Activated effector memory CD4-positive, alpha-beta T cell treated with anti-CD3 and anti-CD28 coated beads, Interleukin-2, amount 50 U/mL, for 16 hours (primary cell): ENCODE data around the gene FAM222B.
"Not testable (repeated sequence)": the region's sequence is repeated elsewhere in the genome, so short reads cannot be mapped to it uniquely, and the experiment has no call there.

Source experiments
- DNase-seq: peaks from one replicate; pipeline ENCODE4 v3.0.0-alpha.2; 2020

FAM222B gene

GRCh38 chr17:28842282-28843012 lies at the start of gene FAM222B:
FAM222B (minus strand) TSS chr17:28842790; CDS start chr17:28766667, 76,123 bp downstream.
- DNase-seq = peak; percentile 95

DNA sequence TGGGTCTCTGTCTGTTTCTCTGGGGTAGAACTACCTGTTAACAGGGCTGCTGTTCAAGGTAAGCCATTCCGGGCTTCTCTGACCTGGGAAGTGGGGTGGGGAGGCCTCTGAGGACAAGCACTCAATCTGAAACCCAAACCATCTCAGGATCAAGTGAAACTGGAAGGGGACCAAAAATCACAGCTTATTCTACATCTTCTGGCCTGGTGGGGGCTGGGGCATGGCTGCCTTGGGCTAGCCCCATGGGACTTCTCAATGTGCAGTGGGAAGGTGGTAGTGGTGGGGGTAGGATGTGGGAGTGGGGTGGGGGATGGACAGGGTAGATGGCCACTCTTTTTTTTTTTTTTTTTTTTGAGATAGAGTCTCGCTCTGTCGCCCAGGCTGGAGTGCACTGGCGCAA lies 49.4 kb upstream of the FAM222B start:
- no peak for DNase-seq

DNA sequence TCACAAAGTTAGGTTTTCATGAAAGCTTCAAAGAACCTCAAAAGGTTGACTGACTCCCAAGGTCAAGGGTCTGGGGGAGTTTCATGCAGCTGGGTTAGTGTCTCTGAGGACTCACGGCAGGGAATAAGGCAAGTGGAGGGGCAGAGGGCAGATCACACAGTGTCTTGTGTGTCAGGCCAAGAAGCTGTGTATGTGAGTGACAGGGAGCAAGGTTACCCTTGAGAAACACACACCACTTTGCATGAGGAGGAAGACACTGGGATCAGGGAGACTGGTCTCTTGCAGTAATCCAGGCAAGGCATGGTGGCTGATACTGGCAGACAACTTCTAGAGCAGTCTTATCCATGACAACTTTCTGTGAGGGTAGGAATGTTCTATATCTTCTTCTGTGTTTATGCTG lies 48.6 kb upstream of the FAM222B start:
- DNase-seq = no peak

DNA sequence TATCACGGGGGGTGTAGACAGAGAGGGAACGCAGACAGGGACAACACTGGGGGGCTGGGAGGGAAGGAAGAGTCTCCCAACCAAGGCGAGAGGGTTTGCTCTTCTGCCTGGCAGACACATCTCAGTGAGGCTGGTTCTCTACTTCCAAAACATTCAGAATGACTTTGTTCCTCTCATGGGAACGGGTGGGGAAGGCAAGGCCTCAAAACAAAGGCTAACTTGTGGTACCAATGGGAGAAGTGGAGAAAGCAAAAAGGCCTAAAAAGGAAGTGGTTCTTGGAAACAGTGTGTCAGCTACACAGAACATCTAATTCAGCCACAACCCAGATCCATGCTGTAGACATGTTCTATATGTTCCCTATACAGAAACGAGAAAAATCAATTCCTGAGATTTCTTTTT lies 47.4 kb upstream of the FAM222B start:
- DNase-seq = no peak

GRCh38 chr17:28888832-28889231 lies 46.2 kb upstream of the FAM222B start:
- no peak for DNase-seq

GRCh38 chr17:28887871-28888471 lies 45.4 kb upstream of the FAM222B start:
- no peak for DNase-seq

DNA sequence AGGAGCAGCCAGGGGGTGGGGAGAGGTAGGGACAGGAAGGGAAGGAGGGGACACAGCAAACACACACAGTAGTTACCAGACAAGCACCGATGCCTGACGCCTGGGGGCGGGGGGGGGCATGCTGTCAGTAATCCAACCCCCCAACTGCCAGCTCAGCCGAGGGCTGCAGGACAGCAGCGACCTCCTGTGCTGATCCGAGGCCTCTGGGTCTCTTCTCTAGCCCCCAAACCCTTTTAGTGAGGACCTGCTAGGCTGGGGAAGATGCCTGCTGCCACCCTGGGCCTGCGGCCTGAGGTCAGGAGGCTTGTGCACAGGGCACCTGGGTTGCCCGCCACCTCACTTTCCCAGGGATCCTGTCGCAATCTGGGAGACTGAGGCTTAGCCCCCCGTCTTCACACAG lies 43.4 kb upstream of the FAM222B start:
- DNase-seq = no peak

DNA sequence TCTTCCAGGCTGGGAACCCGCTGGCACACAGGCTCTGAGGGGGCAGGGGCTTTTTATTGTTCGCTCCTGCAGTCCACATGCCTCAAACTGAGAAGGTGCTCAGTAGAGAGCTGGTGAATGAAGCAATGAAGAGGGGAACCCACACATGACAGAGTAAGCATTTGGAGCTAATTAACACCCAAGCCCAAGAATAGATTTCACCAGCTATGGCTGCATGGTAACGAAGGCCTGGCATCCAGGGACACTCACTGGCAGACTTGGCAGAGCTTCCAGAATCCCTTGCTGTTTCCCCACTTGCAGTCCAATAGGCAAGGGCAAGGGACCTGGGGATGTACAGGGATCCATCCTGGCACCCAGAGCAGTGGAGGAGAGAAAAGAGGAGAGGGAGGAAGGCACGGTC lies 42.8 kb upstream of the FAM222B start:
- no peak for DNase-seq

DNA sequence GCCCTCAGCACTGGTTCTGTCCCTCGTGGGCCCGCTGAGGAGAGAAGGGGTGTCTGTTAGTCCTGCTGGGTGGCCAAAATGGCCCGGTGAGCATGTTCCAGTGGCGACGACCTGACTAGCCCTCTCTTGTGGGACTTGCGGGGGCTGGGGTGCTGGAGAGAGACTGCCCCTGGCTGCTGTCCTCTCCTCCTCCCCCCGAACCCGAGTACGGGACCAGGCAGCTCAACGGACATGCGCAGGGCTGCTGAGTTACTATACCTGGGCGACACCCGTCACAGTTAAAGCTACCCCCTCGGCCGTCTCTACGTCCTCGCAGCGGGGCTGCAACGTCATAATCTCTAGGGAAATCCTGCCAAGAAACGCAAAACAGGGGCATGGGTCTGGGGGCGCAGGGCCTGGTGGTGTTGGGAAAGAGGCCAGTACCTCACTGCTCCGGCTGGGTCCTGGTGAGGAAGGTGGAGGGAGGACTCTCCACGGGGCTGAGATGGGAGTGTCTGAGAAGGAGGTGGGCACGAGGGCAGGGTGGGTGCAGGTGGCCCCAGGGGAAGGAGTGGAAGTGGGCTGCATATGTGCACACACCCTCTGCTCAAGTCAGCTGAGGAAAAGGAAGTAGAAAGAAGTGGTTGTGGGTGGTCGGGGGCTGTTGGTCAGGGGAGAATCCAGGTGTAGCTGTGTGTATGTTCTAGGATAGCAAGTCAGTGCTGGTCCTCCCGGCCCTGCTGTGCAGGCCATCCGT lies 41.5 kb upstream of the FAM222B start:
- no peak for DNase-seq

GRCh38 chr17:28882154-28882895 lies 39.7 kb upstream of the FAM222B start:
- no peak for DNase-seq

GRCh38 chr17:28881533-28882056 lies 39.0 kb upstream of the FAM222B start:
- DNase-seq = no peak

DNA sequence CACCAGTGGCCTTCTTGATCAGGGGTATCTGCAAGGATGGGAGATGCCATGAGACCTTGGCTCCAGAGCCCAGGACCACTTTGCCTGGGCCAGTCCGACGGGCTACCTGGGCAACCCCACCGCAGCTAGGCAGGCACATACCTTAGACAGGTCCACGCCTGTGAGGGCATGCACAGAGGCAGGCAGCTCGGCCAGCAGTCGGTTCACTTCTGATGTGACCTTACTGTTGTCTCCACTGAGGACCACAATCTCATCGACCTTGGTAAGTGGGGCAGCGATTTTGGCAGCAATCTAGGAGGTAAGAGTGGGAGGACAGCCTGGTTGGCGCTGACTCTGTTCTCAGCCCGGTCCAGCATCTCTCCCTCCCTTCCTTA lies 38.0 kb upstream of the FAM222B start:
- no peak for DNase-seq

DNA sequence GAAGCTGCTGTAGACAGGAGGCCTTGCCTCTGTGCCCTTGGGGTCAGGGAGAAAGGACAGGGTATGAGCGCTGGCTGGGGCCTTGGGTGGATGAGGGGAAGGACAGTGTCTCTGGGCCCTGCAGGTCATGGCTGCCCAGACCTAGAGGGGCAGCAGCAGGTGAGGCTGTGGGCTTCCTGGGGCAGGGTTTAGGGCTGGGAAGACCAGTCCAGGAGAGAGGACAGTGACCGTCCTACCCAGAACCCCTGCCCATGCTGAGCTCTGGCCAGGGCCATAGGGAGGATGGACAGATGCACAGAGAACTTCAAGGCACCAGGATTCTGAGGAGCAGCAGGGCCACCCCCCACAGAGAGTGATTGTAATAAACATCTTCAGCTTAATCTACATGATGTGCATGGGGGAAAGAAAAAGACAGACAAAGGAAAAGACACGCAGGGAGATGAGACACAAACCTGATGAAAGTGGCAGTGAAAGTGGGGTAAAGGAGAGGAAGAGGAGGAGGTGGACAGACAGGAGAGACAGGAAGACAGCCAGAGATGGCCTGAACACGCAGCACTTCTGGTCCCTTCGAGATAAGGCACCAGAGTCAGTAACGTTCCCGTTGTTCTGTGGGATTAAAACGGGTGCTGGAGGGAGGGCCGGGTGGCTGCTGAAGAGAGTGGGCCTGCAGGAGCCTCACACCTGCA lies 37.4 kb upstream of the FAM222B start:
- DNase-seq = no peak

DNA sequence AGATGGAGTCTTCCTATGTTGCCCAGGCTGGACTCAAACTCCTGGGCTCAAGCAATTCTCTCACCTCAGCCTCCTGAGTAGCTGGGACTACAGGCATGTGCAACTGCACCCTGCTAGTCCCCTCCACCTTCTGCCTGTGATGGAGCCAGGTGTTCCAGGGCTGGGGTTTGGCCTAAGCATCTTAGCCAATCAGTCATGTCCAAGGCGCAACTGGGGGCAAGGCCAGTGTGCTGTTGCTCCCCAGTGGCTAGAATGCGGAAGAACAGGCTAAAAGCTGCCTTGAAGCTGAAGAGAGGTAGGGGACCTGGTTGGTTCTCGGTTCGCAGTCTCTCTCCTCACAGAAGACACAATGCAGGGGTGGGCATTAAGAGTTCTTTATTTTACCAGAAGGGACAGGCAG lies 36.4 kb upstream of the FAM222B start:
- DNase-seq = no peak

GRCh38 chr17:28878158-28878910 lies 35.7 kb upstream of the FAM222B start:
- no peak for DNase-seq

- DNase-seq = not testable (repeated sequence)
Observed at GRCh38 chr17:28877150-28877711, 34.6 kb upstream of the FAM222B start.

GRCh38 chr17:28875848-28876550 lies 33.4 kb upstream of the FAM222B start:
- DNase-seq = no peak

GRCh38 chr17:28874750-28875149 lies 32.2 kb upstream of the FAM222B start:
- DNase-seq = no peak

- DNase-seq = no peak
Observed at GRCh38 chr17:28873839-28874238, 31.2 kb upstream of the FAM222B start.

DNA sequence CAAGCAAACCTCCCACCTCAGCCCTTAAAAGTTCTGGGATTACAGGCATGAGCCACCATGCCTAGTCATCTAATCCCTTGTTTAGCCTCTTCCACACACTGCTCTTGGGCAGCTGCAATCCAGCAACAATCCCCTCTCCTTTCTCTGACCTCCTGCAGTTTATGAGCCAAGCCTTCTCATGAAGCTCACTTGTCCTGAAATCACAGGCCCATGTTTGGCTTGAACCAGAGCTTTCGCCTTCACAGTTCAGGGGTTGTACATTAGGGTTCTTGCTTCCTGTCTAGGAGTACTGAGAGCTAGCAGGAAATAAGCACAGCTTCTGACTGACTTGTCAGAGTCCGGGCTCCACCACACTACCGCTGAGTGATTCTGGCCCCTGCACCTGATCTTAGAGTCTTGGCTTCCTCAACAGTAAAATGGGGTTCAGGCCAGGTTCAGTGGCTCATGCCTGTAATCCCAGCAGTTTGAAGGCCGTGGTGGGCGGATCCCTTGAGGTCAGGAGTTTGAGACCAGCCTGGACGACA lies 28.5 kb upstream of the FAM222B start:
- peak; percentile 67 for DNase-seq

DNA sequence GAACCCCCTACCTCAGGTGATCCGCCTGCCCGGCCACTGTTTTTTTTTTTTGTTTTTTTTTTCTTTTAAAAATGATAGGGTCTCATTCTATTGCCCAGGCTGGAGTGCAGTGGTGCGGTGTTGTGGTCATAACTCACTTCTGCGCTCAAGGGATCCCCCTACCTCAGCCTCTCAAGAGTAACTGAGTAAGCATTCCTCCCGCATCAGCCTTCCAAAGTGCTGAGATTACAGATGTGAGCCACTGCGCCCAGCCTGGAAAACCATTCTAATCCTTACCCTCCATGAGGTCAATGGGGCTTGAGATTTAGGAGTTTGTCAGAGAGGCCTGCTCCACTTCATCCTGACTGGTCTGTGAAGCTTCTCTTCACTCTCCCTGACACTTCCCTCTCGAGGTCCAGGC lies 24.7 kb upstream of the FAM222B start:
- DNase-seq = no peak
